Dedifferentiated amniotic fluid mesenchymal stem cell (primary cell): Measurements from ENCODE around the gene DPYSL4.

ENCODE experiments used
- DNase-seq: peaks from one replicate; pipeline ENCODE4 v3.0.0-alpha.2; 2016; ENCODE audit errors: extremely low spot score

DPYSL4 gene

DNA sequence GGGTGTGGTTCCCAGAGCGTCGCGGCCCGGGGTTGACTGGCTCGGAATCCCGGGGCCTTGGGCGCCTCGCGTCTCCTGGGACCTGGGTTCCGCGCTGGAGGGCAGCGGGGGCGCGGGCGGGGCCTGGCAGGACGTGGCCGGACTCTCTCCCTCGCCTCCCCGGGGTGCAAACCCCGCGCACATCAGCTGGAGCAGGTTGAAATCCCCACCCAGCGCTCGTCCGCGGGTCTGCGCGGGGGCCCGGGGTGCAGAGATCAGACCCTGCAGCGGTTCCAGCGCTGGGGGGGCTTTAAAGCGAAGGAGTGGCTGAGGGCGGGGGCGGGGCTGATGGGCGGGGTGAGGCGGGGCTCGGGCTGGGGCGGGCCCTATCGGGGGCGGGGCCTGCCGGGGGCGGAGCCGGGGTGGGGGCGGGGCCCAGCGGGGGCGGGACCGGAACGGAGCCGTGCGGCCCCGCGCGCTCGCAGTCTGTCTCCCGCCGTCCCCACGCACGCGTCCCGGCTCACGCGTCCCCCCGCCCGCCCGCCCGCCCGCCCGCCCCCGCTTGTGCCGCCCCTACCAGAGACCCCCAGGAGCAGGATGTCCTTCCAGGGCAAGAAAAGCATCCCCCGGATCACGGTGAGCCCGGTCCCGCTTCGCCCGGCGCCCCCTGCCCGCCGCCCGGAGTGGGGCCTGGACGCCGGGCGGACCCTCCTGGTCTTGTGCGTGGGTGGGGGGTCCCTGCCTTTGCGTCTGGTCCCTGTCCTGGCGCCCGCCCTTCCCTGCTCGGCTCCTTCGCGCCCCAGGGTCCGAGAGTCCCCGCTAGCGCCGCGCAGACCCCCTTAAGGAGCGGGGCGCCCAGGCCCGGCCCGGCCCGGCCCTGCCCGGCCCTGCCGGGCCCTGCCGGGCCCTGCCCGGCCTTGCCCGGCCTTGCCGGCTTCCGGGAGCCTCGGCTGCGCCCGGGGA is at the start of gene DPYSL4:
Gene DPYSL4 (plus strand): TSS at position 461 of the 942 bp plus-strand sequence. CDS start 116 bp downstream, at position 577.
- no peak for DNase-seq

GRCh38 chr10:132137111-132138072 is 49.4 kb upstream of the DPYSL4 start:
- DNase-seq, result no peak

DNA sequence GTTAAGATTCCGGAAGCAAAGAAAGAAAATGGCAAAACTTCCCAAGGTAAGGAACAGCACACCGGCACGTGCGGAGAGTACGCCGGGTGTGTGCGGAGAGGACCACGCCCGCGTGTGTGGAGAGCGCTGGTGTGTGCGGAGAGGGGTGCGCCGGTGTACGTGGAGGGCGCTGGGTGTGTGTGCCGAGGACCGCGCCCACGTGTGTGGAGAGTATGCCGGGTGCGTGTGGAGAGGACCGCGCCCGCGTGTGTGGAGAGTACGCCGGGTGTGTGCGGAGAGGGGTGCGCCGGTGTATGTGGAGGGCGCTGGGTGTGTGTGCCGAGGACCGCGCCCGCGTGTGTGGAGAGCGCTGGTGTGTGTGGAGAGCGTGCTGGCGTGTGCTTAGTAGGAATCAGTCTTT is 48.6 kb upstream of the DPYSL4 start:
- no peak for DNase-seq

DNA sequence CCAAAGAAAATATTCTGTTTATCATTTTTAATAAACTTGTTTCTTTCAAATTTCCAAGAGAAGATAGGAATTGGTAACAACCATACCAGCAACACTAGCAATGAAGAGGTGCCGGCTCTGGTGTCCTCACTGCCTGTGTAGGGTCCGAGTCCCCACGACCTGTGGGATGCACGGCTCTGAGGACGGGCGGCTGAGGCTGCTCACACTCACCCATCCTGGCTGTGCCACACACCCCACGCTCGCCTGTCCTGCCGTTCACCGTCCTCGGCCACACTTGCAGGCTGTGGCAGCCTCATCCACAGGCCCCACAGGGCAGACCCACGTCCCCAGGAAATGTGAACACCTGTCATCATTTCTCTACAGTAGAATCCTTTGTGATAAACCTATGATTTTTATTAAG is 48.2 kb upstream of the DPYSL4 start:
- no peak for DNase-seq

DNA sequence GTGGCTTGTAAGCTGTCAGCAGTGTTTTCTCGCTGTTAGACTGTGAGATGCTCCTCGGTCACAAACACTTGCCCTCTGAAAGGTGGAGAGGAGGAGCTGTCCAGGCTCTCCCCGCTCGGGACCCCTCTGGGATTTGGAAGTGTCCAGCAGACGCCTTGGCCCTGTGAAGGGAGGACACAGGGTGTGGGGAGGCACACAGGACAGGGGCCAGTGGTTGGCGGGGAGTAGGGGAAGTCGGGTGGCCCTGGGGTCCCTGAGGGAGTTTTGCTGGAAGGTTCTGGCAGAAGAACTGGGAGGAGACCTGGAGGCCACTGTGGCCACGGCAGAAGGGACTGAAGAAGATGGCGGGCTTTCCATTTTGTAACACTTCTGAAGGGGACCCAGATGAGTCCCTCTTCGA is 47.2 kb upstream of the DPYSL4 start:
- no peak for DNase-seq

GRCh38 chr10:132140167-132140925 is 46.4 kb upstream of the DPYSL4 start:
- no peak for DNase-seq

DNA sequence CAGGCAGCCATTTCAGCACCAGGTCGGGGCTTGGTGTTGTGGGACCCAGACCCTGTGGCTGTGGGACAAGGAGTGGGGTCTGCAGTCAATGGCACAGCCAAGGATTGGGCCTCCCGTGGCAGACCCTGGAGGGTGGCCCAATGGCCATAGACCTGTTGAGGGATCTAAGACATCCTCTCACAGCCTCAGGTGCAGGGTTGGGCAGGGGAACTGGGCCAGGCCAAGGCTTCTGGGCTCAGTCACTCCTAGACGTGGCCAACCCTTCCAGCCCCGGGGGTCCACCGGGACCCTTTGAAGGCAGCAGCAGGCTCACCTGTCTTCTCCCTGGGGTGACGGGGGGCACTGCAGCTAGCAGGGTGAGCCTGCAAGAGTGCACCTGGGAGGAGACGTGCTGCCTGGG is 45.7 kb upstream of the DPYSL4 start:
- DNase-seq, result no peak

- no peak for DNase-seq
Measured at GRCh38 chr10:132141526-132142395, 45.0 kb upstream of the DPYSL4 start.

DNA sequence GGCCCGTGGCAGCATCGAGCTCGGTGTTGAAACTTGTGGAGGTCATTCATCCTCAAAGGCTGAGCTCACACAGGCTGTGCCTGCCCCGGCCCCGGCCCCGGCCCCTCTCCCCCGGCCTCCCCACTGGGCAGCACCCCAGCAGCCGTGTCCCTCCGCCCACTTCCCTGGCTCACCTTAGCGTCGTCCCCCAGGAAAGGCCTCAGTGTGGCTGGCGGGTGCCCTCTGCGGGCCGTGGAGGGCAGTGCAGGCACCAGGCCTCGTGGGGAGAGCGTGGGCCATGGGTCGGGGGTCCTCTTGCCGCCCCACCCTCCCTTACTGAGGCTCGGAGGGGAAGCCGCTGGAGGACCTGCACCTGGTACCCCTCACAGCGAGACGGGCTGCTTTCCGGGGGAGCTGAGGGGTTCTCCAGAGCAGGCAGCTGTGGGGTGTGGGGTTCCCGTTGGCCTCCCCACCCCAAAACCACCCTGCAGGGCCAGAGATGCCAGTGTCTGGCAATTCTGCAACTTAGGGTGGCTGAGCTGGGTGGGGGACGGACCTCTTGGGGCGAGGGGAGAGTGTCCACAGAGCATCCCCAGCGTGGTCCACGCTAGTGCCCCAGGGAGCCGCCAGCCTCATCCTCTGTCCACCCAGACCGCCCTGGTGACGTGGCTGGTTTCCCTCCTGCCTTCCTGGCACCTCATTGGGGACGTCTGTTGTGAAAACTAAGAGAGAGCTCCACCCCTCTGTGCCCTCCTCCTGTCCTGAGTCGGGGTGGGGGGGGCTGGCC is 44.2 kb upstream of the DPYSL4 start:
- no peak for DNase-seq

GRCh38 chr10:132143162-132143561 is 43.6 kb upstream of the DPYSL4 start:
- no peak for DNase-seq

- no peak for DNase-seq
Measured at GRCh38 chr10:132144086-132144485, 42.7 kb upstream of the DPYSL4 start.

GRCh38 chr10:132145002-132145401 is 41.7 kb upstream of the DPYSL4 start:
- DNase-seq, result no peak

DNA sequence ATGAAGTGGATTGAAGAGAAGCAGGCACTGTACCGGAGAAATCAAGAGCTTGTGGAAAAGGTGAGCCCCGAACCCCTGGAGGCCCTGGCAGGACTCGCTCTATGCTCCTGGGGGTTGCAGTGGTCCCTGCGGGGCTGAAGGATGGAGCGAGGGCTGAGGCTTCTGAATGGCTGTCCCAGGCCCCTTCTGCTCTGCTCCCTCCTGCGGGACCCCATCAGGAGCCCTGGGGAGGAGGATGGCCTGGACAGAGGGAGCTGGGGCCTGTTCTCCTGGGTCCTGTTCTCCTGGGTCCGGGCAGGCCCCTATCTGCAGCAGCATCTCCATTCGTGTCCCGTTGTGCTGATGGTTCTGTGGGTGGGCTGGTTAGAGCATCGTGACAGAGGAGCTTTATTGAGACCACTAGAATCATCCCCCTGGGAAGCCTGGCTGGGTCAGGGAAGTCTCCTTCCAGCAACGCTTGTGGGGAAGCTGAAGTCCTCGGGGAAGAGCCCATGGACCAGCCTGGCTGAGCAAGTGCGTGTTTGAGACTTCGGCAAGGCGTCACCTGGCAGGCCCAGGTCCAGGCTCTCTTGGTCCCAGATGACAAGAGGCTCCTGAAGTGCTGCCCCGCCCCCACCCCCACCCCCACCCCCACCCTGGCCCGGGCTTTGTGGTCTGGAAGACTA is 41.1 kb upstream of the DPYSL4 start:
- no peak for DNase-seq

GRCh38 chr10:132146271-132146671 is 40.5 kb upstream of the DPYSL4 start:
- no peak for DNase-seq

GRCh38 chr10:132146941-132147915 is 39.5 kb upstream of the DPYSL4 start:
- DNase-seq, result no peak

DNA sequence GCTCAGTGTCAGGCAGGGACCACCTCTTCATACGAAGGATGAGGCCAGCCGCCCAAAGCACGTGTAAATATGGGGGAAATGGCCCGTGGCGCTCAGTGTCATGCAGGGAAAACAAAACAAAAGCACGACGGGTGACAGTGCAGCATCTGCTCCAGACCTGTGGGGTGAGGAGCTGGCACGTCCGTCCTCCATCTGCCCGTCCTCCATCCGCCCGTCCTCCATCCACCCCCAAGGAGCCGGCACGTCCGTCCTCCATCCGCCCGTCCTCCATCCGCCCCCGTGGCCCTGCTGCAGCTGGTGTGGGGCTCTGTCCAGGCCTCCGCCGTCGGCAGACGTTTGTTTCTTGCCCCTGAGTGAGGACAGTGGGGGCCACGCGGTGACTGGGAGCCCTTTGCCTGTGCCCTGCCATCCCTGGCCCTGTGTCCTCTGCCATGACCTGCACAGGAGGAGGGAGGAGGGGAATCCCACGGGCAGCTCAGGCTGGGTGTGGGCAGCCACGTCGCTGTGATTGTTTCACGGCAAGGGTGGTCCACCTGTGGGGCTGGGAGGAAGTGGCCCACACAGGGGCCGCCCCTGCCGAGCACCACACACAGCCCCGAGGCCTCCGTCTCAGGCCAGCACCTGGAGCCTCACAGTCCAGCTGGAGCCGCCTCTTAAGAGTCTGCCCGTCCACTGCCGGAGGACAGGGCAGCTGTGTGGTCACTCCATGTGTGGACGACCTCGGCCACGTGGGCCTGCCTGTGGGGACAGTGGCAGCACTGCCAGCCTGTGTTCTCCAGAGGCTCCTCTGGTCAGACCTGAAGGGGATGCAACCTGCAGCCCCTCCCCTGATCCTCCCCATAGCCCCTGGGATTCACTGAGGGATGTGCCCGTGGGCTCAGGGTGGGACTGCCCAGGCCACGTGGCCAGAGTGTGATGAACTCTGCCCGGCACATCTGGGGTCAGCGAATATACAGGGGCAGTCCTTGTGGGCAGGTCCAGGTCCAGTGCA is 38.2 kb upstream of the DPYSL4 start:
- DNase-seq, result no peak

DNA sequence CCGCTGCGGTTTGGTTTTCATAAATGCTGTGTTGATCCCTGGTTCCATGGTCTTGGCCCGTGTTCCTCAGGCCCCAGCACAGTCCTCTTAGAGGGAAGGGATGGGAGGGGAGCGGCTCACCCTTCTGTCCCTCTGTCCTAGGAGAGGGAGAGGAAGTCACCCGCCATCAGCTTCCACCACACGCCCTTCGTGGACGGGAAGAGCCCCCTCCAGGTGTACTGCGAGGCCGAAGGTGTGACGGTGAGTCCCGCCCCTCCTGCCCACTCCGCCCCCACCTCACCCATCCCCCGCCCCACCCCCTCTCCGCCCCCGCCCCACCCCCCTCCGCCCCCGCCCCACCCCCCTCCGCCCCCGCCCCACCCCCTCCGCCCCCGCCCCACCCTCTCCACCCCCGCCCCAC is 37.5 kb upstream of the DPYSL4 start:
- no peak for DNase-seq
